NCI-H128 (cell line): ENCODE data around the gene MMP15.
"Not testable (repeated sequence)": the region's sequence is repeated elsewhere in the genome, so short reads cannot be mapped to it uniquely, and the experiment has no call there.

Experiments
- DNase-seq: peaks from one replicate; lab custom pipeline; 2025; ENCODE audit not compliant: unreplicated experiment; lab: John Stamatoyannopoulos, UW

The MMP15 gene

GRCh38 chr16:58025351-58026138 lies at the start of gene MMP15:
MMP15 (plus strand) TSS chr16:58025754; CDS start chr16:58026351, 597 bp downstream.
- DNase-seq: peak; percentile 68

- no peak for DNase-seq
These were observed 49.2 kb upstream of the MMP15 start for GRCh38 chr16:57976331-57976796.

- no peak for DNase-seq
These were observed 48.0 kb upstream of the MMP15 start for GRCh38 chr16:57977418-57978069.

GRCh38 chr16:57978070-57978465 lies 47.5 kb upstream of the MMP15 start:
- DNase-seq: not testable (repeated sequence)

- no peak for DNase-seq
These were observed 46.5 kb upstream of the MMP15 start for GRCh38 chr16:57979006-57979585.

GRCh38 chr16:57981636-57982035 lies 43.9 kb upstream of the MMP15 start:
- DNase-seq: no peak

GRCh38 chr16:57982385-57982784 lies 43.2 kb upstream of the MMP15 start:
- DNase-seq: no peak

GRCh38 chr16:57984443-57985203 lies 40.9 kb upstream of the MMP15 start:
- DNase-seq: no peak

- no peak for DNase-seq
These were observed 40.1 kb upstream of the MMP15 start for GRCh38 chr16:57985204-57986181.

GRCh38 chr16:57986196-57986595 lies 39.4 kb upstream of the MMP15 start:
- DNase-seq: no peak

GRCh38 chr16:57987441-57988177 lies 37.9 kb upstream of the MMP15 start:
- no peak for DNase-seq

GRCh38 chr16:57988929-57989328 lies 36.6 kb upstream of the MMP15 start:
- DNase-seq: no peak

GRCh38 chr16:57991551-57992059 lies 33.9 kb upstream of the MMP15 start:
- no peak for DNase-seq

GRCh38 chr16:57992084-57992483 lies 33.5 kb upstream of the MMP15 start:
- no peak for DNase-seq

- DNase-seq: no peak
These were observed 32.1 kb upstream of the MMP15 start for GRCh38 chr16:57993438-57993837.

GRCh38 chr16:57993897-57994296 lies 31.7 kb upstream of the MMP15 start:
- no peak for DNase-seq

GRCh38 chr16:57994361-57994760 lies 31.2 kb upstream of the MMP15 start:
- no peak for DNase-seq

- no peak for DNase-seq
These were observed 30.8 kb upstream of the MMP15 start for GRCh38 chr16:57994778-57995177.

GRCh38 chr16:57995721-57996405 lies 29.7 kb upstream of the MMP15 start:
- no peak for DNase-seq
